PC-9 (cell line): Measurements from ENCODE around the gene WDR11.

Experiments
- EZH2 ChIP-seq: fragments of 200-600 bp; sonication (generic); IDR thresholded peaks from 2 replicates; pipeline ENCODE4 v1.8.0; 2017; ENCODE audit warnings: antibody characterized with exemption, low read depth
- TF ChIP-seq, protein P1 (sequence below): fragments of 200-600 bp; sonication (generic); conservative IDR thresholded peaks from 2 replicates; pipeline ENCODE4 v1.6.1; 2017; ENCODE audit warnings: mixed run types, antibody characterized with exemption, mild to moderate bottlenecking, moderate library complexity

DNA sequence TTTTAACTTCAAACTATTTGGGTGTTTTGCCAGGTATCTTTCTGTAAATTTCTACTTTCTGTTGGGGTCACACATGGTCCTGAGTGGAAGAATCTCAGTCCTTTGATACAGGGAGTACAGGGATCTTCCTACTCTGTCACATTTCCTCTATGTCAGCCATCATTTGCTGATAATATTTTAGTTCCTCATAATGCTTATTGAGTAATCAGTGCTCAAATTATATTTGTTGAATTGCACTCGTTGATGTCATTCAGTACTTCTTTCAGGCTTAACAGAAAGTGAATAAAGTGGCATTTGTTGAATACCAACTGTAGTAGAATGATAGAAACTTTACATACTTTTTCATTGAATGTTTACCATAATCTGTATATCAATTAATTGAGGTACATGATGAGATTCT is 31.9 kb downstream of the WDR11 start:
- TF ChIP-seq, protein P1, sequence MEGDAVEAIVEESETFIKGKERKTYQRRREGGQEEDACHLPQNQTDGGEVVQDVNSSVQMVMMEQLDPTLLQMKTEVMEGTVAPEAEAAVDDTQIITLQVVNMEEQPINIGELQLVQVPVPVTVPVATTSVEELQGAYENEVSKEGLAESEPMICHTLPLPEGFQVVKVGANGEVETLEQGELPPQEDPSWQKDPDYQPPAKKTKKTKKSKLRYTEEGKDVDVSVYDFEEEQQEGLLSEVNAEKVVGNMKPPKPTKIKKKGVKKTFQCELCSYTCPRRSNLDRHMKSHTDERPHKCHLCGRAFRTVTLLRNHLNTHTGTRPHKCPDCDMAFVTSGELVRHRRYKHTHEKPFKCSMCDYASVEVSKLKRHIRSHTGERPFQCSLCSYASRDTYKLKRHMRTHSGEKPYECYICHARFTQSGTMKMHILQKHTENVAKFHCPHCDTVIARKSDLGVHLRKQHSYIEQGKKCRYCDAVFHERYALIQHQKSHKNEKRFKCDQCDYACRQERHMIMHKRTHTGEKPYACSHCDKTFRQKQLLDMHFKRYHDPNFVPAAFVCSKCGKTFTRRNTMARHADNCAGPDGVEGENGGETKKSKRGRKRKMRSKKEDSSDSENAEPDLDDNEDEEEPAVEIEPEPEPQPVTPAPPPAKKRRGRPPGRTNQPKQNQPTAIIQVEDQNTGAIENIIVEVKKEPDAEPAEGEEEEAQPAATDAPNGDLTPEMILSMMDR = no peak
- no peak for TF ChIP-seq EZH2
